HG03280 (cell line): Measurements from ENCODE around the gene FGF3.

Source experiments
- ATAC-seq: cut with Tn5 transposase; IDR thresholded peaks from one replicate; pipeline ENCODE4 v1.9.1; 2021; ENCODE audit warnings: mild to moderate bottlenecking, moderate library complexity; ENCODE audit not compliant: unreplicated experiment

Gene FGF3

GRCh38 chr11:69807106-69807815 is 12.0 kb downstream of the FGF3 start:
- no peak for ATAC-seq

GRCh38 chr11:69804769-69805508 is 14.3 kb downstream of the FGF3 start:
- no peak for ATAC-seq

- no peak for ATAC-seq
Measured at GRCh38 chr11:69803604-69804218, 15.5 kb downstream of the FGF3 start.

GRCh38 chr11:69803022-69803421 is 16.2 kb downstream of the FGF3 start:
- no peak for ATAC-seq

- ATAC-seq: no peak
Measured at GRCh38 chr11:69802590-69802989, 16.6 kb downstream of the FGF3 start.

- ATAC-seq: no peak
Measured at GRCh38 chr11:69801513-69802335, 17.5 kb downstream of the FGF3 start.

GRCh38 chr11:69800278-69800677 is 18.9 kb downstream of the FGF3 start:
- ATAC-seq: no peak

GRCh38 chr11:69799582-69799981 is 19.6 kb downstream of the FGF3 start:
- no peak for ATAC-seq

GRCh38 chr11:69799097-69799496 is 20.1 kb downstream of the FGF3 start:
- ATAC-seq: no peak

GRCh38 chr11:69797737-69798528 is 21.3 kb downstream of the FGF3 start:
- ATAC-seq: no peak

GRCh38 chr11:69797156-69797555 is 22.1 kb downstream of the FGF3 start:
- ATAC-seq: no peak

- ATAC-seq: no peak
Measured at GRCh38 chr11:69796063-69796462, 23.2 kb downstream of the FGF3 start.

- ATAC-seq: no peak
Measured at GRCh38 chr11:69791276-69792180, 27.7 kb downstream of the FGF3 start.

- no peak for ATAC-seq
Measured at GRCh38 chr11:69788956-69789355, 30.3 kb downstream of the FGF3 start.

- no peak for ATAC-seq
Measured at GRCh38 chr11:69787906-69788305, 31.3 kb downstream of the FGF3 start.

- ATAC-seq: no peak
Measured at GRCh38 chr11:69787457-69787856, 31.8 kb downstream of the FGF3 start.

GRCh38 chr11:69781241-69781640 is 38.0 kb downstream of the FGF3 start:
- ATAC-seq: no peak

GRCh38 chr11:69778373-69778772 is 40.8 kb downstream of the FGF3 start:
- ATAC-seq: no peak

GRCh38 chr11:69775163-69775755 is 44.0 kb downstream of the FGF3 start, which contains the start of gene FGF4:
FGF4 (minus strand) TSS chr11:69775341; CDS start chr11:69775084, 257 bp downstream.
- no peak for ATAC-seq
